ENCODE results near the gene KL.

Gene KL

DNA sequence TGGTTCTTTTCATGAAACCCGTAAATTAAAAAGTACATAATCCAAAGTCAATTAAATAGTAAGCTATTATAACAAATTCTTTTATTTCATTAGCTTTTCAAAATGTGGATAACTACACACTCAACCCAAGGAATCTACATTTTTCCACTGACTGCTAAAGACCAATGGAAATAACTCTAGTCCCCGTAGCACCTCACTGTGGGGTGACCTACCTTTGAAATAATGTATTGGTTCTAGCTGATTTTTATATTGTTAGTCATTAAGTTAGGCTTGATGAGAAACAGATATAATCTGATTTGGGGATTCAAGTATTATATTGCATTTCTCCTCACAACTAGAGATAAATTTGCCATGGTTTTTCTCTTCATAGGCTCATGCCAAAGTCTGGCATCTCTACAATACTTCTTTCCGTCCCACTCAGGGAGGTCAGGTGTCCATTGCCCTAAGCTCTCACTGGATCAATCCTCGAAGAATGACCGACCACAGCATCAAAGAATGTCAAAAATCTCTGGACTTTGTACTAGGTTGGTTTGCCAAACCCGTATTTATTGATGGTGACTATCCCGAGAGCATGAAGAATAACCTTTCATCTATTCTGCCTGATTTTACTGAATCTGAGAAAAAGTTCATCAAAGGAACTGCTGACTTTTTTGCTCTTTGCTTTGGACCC lies 37.3 kb downstream of the KL start:
- ChIA-PET CTCF (interaction anchor here (1.2 to 1.3 kb wide), 2 partner anchors 11 to 13 kb away, joined by 3 to 6 read pairs; no protein-coding TSS in a partner anchor), POLR2A (no interaction called here)
- TF ChIP-seq, protein P1, sequence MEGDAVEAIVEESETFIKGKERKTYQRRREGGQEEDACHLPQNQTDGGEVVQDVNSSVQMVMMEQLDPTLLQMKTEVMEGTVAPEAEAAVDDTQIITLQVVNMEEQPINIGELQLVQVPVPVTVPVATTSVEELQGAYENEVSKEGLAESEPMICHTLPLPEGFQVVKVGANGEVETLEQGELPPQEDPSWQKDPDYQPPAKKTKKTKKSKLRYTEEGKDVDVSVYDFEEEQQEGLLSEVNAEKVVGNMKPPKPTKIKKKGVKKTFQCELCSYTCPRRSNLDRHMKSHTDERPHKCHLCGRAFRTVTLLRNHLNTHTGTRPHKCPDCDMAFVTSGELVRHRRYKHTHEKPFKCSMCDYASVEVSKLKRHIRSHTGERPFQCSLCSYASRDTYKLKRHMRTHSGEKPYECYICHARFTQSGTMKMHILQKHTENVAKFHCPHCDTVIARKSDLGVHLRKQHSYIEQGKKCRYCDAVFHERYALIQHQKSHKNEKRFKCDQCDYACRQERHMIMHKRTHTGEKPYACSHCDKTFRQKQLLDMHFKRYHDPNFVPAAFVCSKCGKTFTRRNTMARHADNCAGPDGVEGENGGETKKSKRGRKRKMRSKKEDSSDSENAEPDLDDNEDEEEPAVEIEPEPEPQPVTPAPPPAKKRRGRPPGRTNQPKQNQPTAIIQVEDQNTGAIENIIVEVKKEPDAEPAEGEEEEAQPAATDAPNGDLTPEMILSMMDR (IDR thresholded peaks at IDR 0.05; ENCODE audit: control extremely low read depth, extremely low read depth, low read depth, missing control alignments): no peak
- DNase-seq (ENCODE audit: extremely low spot score): no peak

- ChIA-PET CTCF (interaction anchor here (0.8 to 1.2 kb wide), 9 partner anchors 8 to 101 kb away, joined by 3 to 6 read pairs (median 3); no protein-coding TSS in a partner anchor), POLR2A (no interaction called here)
- TF ChIP-seq, protein P1 (IDR thresholded peaks at IDR 0.05; ENCODE audit: control extremely low read depth, extremely low read depth, low read depth, missing control alignments): peak; percentile 21
- peak; percentile 49 for DNase-seq (ENCODE audit: extremely low spot score)
Measured at GRCh38 chr13:33057019-33057780, 41.0 kb downstream of the KL start.

DNA sequence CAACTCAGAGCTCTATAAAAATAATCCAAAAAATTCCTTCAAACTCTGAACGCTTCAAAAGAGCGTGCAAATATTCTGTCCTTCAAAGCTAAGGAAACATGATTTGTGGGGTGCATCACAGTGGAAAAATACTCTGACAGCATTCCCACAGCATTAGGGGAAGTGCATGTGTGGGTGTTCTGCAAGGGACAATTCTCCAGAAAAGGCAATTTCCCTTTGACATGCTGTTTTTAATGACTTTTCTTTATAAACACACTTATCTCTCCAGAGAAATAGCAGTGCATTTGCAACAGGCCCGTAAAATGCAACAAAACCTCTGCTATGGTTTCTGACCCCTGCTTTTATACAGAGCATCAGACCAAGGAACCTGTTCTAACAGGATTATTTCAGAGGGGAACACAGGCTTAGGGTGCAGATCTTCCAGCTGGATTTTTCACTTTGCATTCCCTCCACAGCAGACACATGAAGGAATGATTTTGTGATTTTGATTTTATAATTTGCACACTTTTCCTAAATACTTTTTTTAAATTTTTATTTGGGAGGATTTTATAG lies 42.6 kb downstream of the KL start:
- DNase-seq (ENCODE audit: extremely low spot score): no peak
- POLR2A ChIA-PET: no interaction called here
- CTCF ChIA-PET: interaction anchor here (0.6 to 1.4 kb wide), 2 partner anchors 11 to 35 kb away, joined by 3 read pairs; no protein-coding TSS in a partner anchor
- TF ChIP-seq, protein P1 (IDR thresholded peaks at IDR 0.05; ENCODE audit: control extremely low read depth, extremely low read depth, low read depth, missing control alignments): no peak

- no peak for DNase-seq (ENCODE audit: extremely low spot score)
- TF ChIP-seq, protein P1 (IDR thresholded peaks at IDR 0.05; ENCODE audit: control extremely low read depth, extremely low read depth, low read depth, missing control alignments): no peak
- ChIA-PET CTCF (no interaction called here), POLR2A (no interaction called here)
Measured at GRCh38 chr13:33060815-33061214, 44.6 kb downstream of the KL start.

- no peak for DNase-seq (ENCODE audit: extremely low spot score)
- ChIA-PET CTCF (interaction anchor here (1.4 kb wide), 1 partner anchor 13 kb away, joined by 6 read pairs; no protein-coding TSS in a partner anchor), POLR2A (no interaction called here)
- TF ChIP-seq, protein P1 (IDR thresholded peaks at IDR 0.05; ENCODE audit: control extremely low read depth, extremely low read depth, low read depth, missing control alignments): no peak
Measured at GRCh38 chr13:33066329-33066728, 50.1 kb downstream of the KL start.

DNA sequence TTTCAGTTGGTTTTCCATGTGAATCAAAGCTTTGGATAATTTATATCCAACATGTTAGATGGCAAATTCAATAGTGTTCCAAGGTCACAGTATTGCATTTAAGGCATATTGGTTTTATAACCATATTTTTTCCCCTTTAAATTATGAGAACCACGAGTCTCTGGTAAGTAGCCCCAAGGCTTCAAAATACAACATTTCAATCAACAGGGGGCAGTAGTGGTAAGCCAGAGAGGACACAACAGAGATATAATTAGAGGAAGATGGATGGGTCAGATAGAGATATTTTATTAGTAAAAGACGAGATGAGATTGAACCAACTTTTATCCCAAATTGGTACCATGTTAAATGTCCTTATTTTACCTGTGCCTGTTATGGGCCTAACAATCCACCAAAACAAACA lies 53.1 kb downstream of the KL start:
- no peak for DNase-seq (ENCODE audit: extremely low spot score)
- POLR2A ChIA-PET: no interaction called here
- CTCF ChIA-PET: interaction anchor here (1.3 kb wide), 1 partner anchor 9 kb away, joined by 4 read pairs; no protein-coding TSS in a partner anchor
- TF ChIP-seq, protein P1 (IDR thresholded peaks at IDR 0.05; ENCODE audit: control extremely low read depth, extremely low read depth, low read depth, missing control alignments): no peak

Data from GM10248 (cell line).